Measurements from ENCODE around the gene PDE8A.

GRCh38 chr15:85097725-85098124, 116.1 kb downstream of the PDE8A start:
- TF ChIP-seq CTCF (tag by site-specific recombination; IDR thresholded peaks at IDR 0.05) (no peak), ZNF660 (tag by site-specific recombination; IDR thresholded peaks at IDR 0.05) (no peak), ZNF138 (tag by site-specific recombination; IDR thresholded peaks at IDR 0.05; ENCODE audit: borderline replicate concordance) (no peak), ZBTB8A (tag by site-specific recombination; IDR thresholded peaks at IDR 0.05) (no peak), ZNF658 (tag by site-specific recombination; IDR thresholded peaks at IDR 0.05) (no peak), ZNF621 (tag by site-specific recombination; IDR thresholded peaks at IDR 0.05) (no peak), ZNF433 (tag by site-specific recombination; IDR thresholded peaks at IDR 0.05; ENCODE audit: low read depth) (no peak), REST (tag by site-specific recombination; IDR thresholded peaks at IDR 0.05) (no peak), ZNF585B (tag by site-specific recombination; IDR thresholded peaks at IDR 0.05) (no peak), ZNF529 (tag by site-specific recombination; IDR thresholded peaks at IDR 0.05; ENCODE audit: insufficient replicate concordance) (no peak)
- TF ChIP-seq, protein P1, sequence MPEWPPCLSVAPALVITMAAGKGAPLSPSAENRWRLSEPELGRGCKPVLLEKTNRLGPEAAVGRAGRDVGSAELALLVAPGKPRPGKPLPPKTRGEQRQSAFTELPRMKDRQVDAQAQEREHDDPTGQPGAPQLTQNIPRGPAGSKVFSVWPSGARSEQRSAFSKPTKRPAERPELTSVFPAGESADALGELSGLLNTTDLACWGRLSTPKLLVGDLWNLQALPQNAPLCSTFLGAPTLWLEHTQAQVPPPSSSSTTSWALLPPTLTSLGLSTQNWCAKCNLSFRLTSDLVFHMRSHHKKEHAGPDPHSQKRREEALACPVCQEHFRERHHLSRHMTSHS (tag by site-specific recombination; IDR thresholded peaks at IDR 0.05) = no peak
